H1 (cell line): Measurements from ENCODE around the gene SIDT1. TPM values are rescaled to one million over a fixed set of nuclear protein-coding genes. Genes with fewer than 3 reads are reported as not detected.

Source experiments
- JUN ChIP-seq: IDR thresholded peaks from 2 replicates; pipeline ENCODE4 v1.6.1; 2011; ENCODE audit warnings: low read depth, mild to moderate bottlenecking, improper control_type of control experiment, low read length
- RXRA ChIP-seq: IDR thresholded peaks from 2 replicates; pipeline ENCODE4 v1.6.1; 2011; ENCODE audit warnings: low read depth, mild to moderate bottlenecking, low read length, moderate library complexity; ENCODE audit not compliant: insufficient read depth
- TAF1 ChIP-seq: IDR thresholded peaks from 2 replicates; pipeline ENCODE4 v1.6.1; 2011; ENCODE audit warnings: mild to moderate bottlenecking, low read depth, low read length
- polyA plus RNA-seq, 7 experiments: library from polyadenylated mRNA; depleted of rRNA in 3 of 7; stranded (reverse) in 5 of 7; unstranded in 2 of 7; fragments of >200 nt in 5 of 7; fragments of 200-250 nt in 2 of 7; gene quantifications; 1 replicate in 5 of 7; 2 replicates in 1 of 7; 4 replicates in 1 of 7; pipeline versions ENCODE4 v1.2.1 to v1.2.3, GENCODE V29; 2011 to 2013; ENCODE audit warnings: missing spikeins in 2 of 7, mixed read lengths in 2 of 7
- total RNA-seq: library from RNA; stranded (reverse); fragmentation: NEBNext Ultra II Directional; extraction: Animal tissue kit (Norgen Biotek cat#: 25700); gene quantifications from 2 replicates; pipeline ENCODE4 v1.2.1, GENCODE V29; 2021
- TF ChIP-seq, protein P1 (sequence below): IDR thresholded peaks from 2 replicates; pipeline ENCODE4 v1.6.1; 2011; ENCODE audit warnings: low read depth, mild to moderate bottlenecking, low read length; ENCODE audit not compliant: insufficient read depth

The SIDT1 gene
- total and polyA plus RNA-seq, 2 of the 8 experiments (the other 6 are each of a cell fraction or from before 2014, with no cell fraction given), result 0.06 TPM; not detected in 1

DNA sequence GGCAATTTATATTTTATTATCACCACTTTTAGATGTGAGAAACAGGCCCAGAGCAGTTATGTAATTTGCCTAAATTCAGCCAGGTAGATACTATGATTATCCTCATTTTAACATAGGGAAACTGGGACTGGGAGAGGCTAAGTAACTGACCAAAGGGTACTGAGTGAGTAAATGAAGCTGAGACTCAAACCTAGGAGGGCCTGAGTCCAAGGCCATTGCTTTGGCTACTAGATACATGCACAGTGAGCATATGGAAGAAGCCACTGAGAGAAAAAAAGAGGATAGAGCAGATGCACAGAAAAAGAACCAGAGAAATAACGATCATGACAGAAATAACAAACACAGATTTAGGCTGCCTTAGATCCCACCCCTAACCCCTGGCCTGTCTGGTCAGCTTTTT, 130.5 kb downstream of the SIDT1 start (continued):
- TF ChIP-seq JUN (no peak), RXRA (no peak), TAF1 (no peak)
- TF ChIP-seq, protein P1, sequence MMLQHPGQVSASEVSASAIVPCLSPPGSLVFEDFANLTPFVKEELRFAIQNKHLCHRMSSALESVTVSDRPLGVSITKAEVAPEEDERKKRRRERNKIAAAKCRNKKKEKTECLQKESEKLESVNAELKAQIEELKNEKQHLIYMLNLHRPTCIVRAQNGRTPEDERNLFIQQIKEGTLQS, result no peak
